Calu3 (cell line): Measurements from ENCODE around the gene CRLF1. TPM values are rescaled to one million over a fixed set of nuclear protein-coding genes. Genes with fewer than 3 reads are reported as not detected.
"Not testable (repeated sequence)": the region's sequence is repeated elsewhere in the genome, so short reads cannot be mapped to it uniquely, and the experiment has no call there.

Experiments used
- BruUV-seq: library from RNA; stranded (reverse); fragments of 400-500 nt; replicated peaks from 2 replicates; lab custom pipeline; 2021; lab: Mats Ljungman, UMichigan
- CTCF ChIA-PET: fragments of 300-600 bp; sonication (Branson Sonifier 250); formaldehyde crosslinking; loops from one replicate; lab custom pipeline; 2022; ENCODE audit warnings: antibody characterized with exemption; lab: Charles Lee
- DNase-seq: peaks from one replicate; pipeline ENCODE4 v3.0.0; 2022
- H3K27ac Mint-ChIP-seq: one replicate; pipeline ENCODE4 v1.8.0; 2022; ENCODE audit warnings: mixed read lengths; ENCODE audit not compliant: unreplicated experiment
- H3K27me3 Mint-ChIP-seq: one replicate; pipeline ENCODE4 v1.8.0; 2022; ENCODE audit warnings: mixed read lengths; ENCODE audit not compliant: unreplicated experiment
- H3K36me3 Mint-ChIP-seq: one replicate; pipeline ENCODE4 v1.8.0; 2022; ENCODE audit warnings: mild to moderate bottlenecking, moderate library complexity, mixed read lengths; ENCODE audit not compliant: insufficient read depth, unreplicated experiment
- H3K4me1 Mint-ChIP-seq: one replicate; pipeline ENCODE4 v1.8.0; 2022; ENCODE audit warnings: mild to moderate bottlenecking, low read depth, mixed read lengths; ENCODE audit not compliant: unreplicated experiment
- H3K4me3 Mint-ChIP-seq: one replicate; pipeline ENCODE4 v1.8.0; 2022; ENCODE audit warnings: mild to moderate bottlenecking, low read depth, moderate library complexity, mixed read lengths; ENCODE audit not compliant: unreplicated experiment
- H3K9me3 Mint-ChIP-seq: one replicate; pipeline ENCODE4 v1.8.0; 2022; ENCODE audit warnings: low read depth, mixed read lengths; ENCODE audit not compliant: unreplicated experiment
- CTCF ChIP-seq: fragments of 200-600 bp; IDR thresholded peaks from one replicate; pipeline ENCODE4 v1.8.0; 2022; ENCODE audit warnings: antibody characterized with exemption; ENCODE audit not compliant: unreplicated experiment
- intact Hi-C: fragments of 100-400 bp; cut with micrococcal nuclease; formaldehyde crosslinking; loops from one replicate; pipeline ENCODE4 v1.10.0; 2022; ENCODE audit not compliant: unreplicated experiment
- total RNA-seq: library from RNA; stranded (reverse); gene quantifications from 2 replicates; pipeline ENCODE4 v1.2.3, GENCODE V29; 2022

Gene CRLF1
- total RNA-seq, 1 experiment from 2014 or later = not detected

- peak overlapping the region; percentile 27 for H3K27ac Mint-ChIP-seq
- intact Hi-C loops = no loop called here
- no peak overlapping the region for H3K4me3 Mint-ChIP-seq
- H3K36me3 Mint-ChIP-seq = peaks cover 3% of the 10 kb centered on the region
- no peak for DNase-seq
- peaks cover 45% of the 10 kb centered on the region for H3K27me3 Mint-ChIP-seq
- CTCF ChIA-PET = no interaction called here
- TF ChIP-seq CTCF = no peak
- no peaks in the 10 kb centered on the region for H3K9me3 Mint-ChIP-seq
- no TSS peak for BruUV-seq
- no peaks in the 10 kb centered on the region for H3K4me1 Mint-ChIP-seq
These were observed 3.2 kb downstream of the CRLF1 start for GRCh38 chr19:18603255-18603957.

GRCh38 chr19:18601875-18602274 is 4.7 kb downstream of the CRLF1 start:
- intact Hi-C loops = no loop called here
- H3K9me3 Mint-ChIP-seq = no peaks in the 10 kb centered on the region
- no peaks in the 10 kb centered on the region for H3K36me3 Mint-ChIP-seq
- BruUV-seq = no TSS peak
- CTCF ChIA-PET = no interaction called here
- DNase-seq = no peak
- no peak overlapping the region for H3K4me3 Mint-ChIP-seq
- no peaks in the 10 kb centered on the region for H3K4me1 Mint-ChIP-seq
- H3K27me3 Mint-ChIP-seq = peaks cover 32% of the 10 kb centered on the region
- no peak for TF ChIP-seq CTCF
- H3K27ac Mint-ChIP-seq = no peak overlapping the region

- CTCF ChIA-PET = interaction anchor here (0.6 kb wide), 1 partner anchor 163 kb away, joined by 5 read pairs; no protein-coding TSS in a partner anchor
- H3K36me3 Mint-ChIP-seq, H3K4me3 Mint-ChIP-seq, intact Hi-C loops, H3K27ac Mint-ChIP-seq, H3K4me1 Mint-ChIP-seq, H3K9me3 Mint-ChIP-seq, DNase-seq, BruUV-seq: not testable (repeated sequence)
- peaks cover 31% of the 10 kb centered on the region for H3K27me3 Mint-ChIP-seq
These were observed 5.8 kb downstream of the CRLF1 start for GRCh38 chr19:18600692-18601397.

- H3K9me3 Mint-ChIP-seq = no peaks in the 10 kb centered on the region
- no peak for DNase-seq
- H3K27ac Mint-ChIP-seq = no peak overlapping the region
- intact Hi-C loops = no loop called here
- no TSS peak for BruUV-seq
- no peak for TF ChIP-seq CTCF
- no peaks in the 10 kb centered on the region for H3K4me1 Mint-ChIP-seq
- H3K36me3 Mint-ChIP-seq = no peaks in the 10 kb centered on the region
- peaks cover 17% of the 10 kb centered on the region for H3K27me3 Mint-ChIP-seq
- no peak overlapping the region for H3K4me3 Mint-ChIP-seq
- CTCF ChIA-PET = interaction anchor here (0.8 kb wide), 1 partner anchor 247 kb away, joined by 3 read pairs; no protein-coding TSS in a partner anchor
These were observed 7.1 kb downstream of the CRLF1 start for GRCh38 chr19:18599485-18599884.
